Breast epithelium (tissue), 4 donors: Measurements from ENCODE around the gene GSX2. TPM values are rescaled to one million over a fixed set of nuclear protein-coding genes. Genes with fewer than 3 reads are reported as not detected.

Experiments used
- DNase-seq, 2 donors: peaks; one replicate each; pipeline ENCODE4 v3.0.0-alpha.2; 2019; ENCODE audit warnings: low spot score in 2 of 2
- H3K27ac ChIP-seq, 2 donors: fragments of 200-600 bp; sonication (generic) in 1 of 2; one replicate each; pipeline ENCODE4 v1.5.1; 2016 to 2019; ENCODE audit warnings: mild to moderate bottlenecking in 1 of 2
- H3K27me3 ChIP-seq, 2 donors: fragments of 200-600 bp; sonication (generic) in 1 of 2; one replicate each; pipeline versions ENCODE4 v1.5.1 to v1.6.0; 2017 to 2019; ENCODE audit warnings: control low read depth in 1 of 2, mild to moderate bottlenecking in 1 of 2
- H3K36me3 ChIP-seq: fragments of 200-600 bp; one replicate; pipeline ENCODE4 v1.5.1; 2019
- H3K4me1 ChIP-seq, 2 donors: fragments of 200-600 bp; sonication (generic); one replicate each; pipeline ENCODE4 v1.5.1; 2016 to 2019; ENCODE audit warnings: control low read depth in 1 of 2
- H3K4me3 ChIP-seq, 3 donors: fragments of 200-600 bp; sonication (generic); 1 replicate in 2 of 3; 2 replicates in 1 of 3; pipeline ENCODE4 v1.5.1; 2016 to 2019; ENCODE audit warnings: mild to moderate bottlenecking in 3 of 3, moderate library complexity in 2 of 3
- H3K9me3 ChIP-seq, 2 donors: fragments of 200-600 bp; sonication (generic) in 1 of 2; one replicate each; pipeline ENCODE4 v1.5.1; 2016 to 2019; ENCODE audit warnings: control low read depth in 1 of 2
- CTCF ChIP-seq, 3 donors: fragments of 450-650 bp; IDR thresholded peaks; one replicate each; pipeline ENCODE4 v1.5.1; 2016 to 2017; ENCODE audit warnings: antibody characterized with exemption in 3 of 3, mild to moderate bottlenecking in 3 of 3, moderate library complexity in 3 of 3
- POLR2A ChIP-seq: fragments of 450-650 bp; IDR thresholded peaks from one replicate; pipeline ENCODE4 v1.6.1; 2016; ENCODE audit warnings: antibody characterized with exemption, mild to moderate bottlenecking, moderate library complexity
- POLR2AphosphoS5 ChIP-seq, 3 donors: sonication (generic); formaldehyde crosslinking; IDR thresholded peaks; one replicate each; pipeline ENCODE4 v1.6.1; 2017; ENCODE audit warnings: antibody characterized with exemption in 3 of 3
- intact Hi-C: fragments of 100-400 bp; cut with DNase I; formaldehyde crosslinking; loops from one replicate; pipeline ENCODE4 v1.15.1; 2023; ENCODE audit warnings: low total_unique reads
- total RNA-seq, 3 donors: library from RNA; depleted of rRNA; stranded (reverse); fragments of >200 nt; gene quantifications; one replicate each; pipeline ENCODE4 v1.1.0, GENCODE V29; 2016

Gene GSX2
- total RNA-seq, 3 donors from 2014 or later: not detected

- Histone ChIP-seq H3K4me1 (peaks cover 9 to 12% of the 10 kb centered on the region in 2 donors), H3K36me3 (no peaks in the 10 kb centered on the region), H3K4me3 (peak overlapping the region; percentile 17 to 72 (median 50)), H3K27me3 (peaks cover 2 to 80% of the 10 kb centered on the region in 2 donors), H3K9me3 (no peaks in the 10 kb centered on the region), H3K27ac (no peak overlapping the region)
- no peak for TF ChIP-seq CTCF (IDR thresholded peaks at IDR 0.05)
- TF ChIP-seq POLR2AphosphoS5 (IDR thresholded peaks at IDR 0.05): no peak
- no peak for TF ChIP-seq POLR2A
- intact Hi-C loops: no loop called here
- DNase-seq: no peak
Observed at GRCh38 chr4:54099287-54099747, 646 bp upstream of the GSX2 start.

- H3K9me3 ChIP-seq: no peaks in the 10 kb centered on the region
- TF ChIP-seq CTCF (IDR thresholded peaks at IDR 0.05): no peak
- TF ChIP-seq POLR2A: no peak
- no peak for TF ChIP-seq POLR2AphosphoS5 (IDR thresholded peaks at IDR 0.05)
- no peaks in the 10 kb centered on the region for H3K36me3 ChIP-seq
- no peak overlapping the region for H3K27ac ChIP-seq
- H3K4me3 ChIP-seq: peak overlapping the region; percentile 17 to 72 (median 50)
- intact Hi-C loops: no loop called here
- no peak for DNase-seq
- H3K4me1 ChIP-seq: peaks cover 9 to 12% of the 10 kb centered on the region in 2 donors
- H3K27me3 ChIP-seq: peaks cover 2 to 68% of the 10 kb centered on the region in 2 donors
Observed at GRCh38 chr4:54100595-54101189, 729 bp downstream of the GSX2 start.

GRCh38 chr4:54101190-54102041, 1.5 kb downstream of the GSX2 start:
- peak overlapping the region; percentile 17 to 72 (median 50) for H3K4me3 ChIP-seq

GRCh38 chr4:54102531-54103106, 2.7 kb downstream of the GSX2 start:
- peaks cover 0 to 52% of the 10 kb centered on the region in 2 donors for H3K27me3 ChIP-seq

More at GRCh38 chr4:54101190-54102041, 1.5 kb downstream of the GSX2 start:
- no peak overlapping the region for H3K27ac ChIP-seq
- peaks cover 9 to 12% of the 10 kb centered on the region in 2 donors for H3K4me1 ChIP-seq
- H3K9me3 ChIP-seq: no peaks in the 10 kb centered on the region
- H3K27me3 ChIP-seq: peaks cover 2 to 64% of the 10 kb centered on the region in 2 donors
- no peak for DNase-seq
- H3K36me3 ChIP-seq: no peaks in the 10 kb centered on the region
- TF ChIP-seq CTCF (IDR thresholded peaks at IDR 0.05): no peak
- no peak for TF ChIP-seq POLR2A
- TF ChIP-seq POLR2AphosphoS5 (IDR thresholded peaks at IDR 0.05): no peak
- intact Hi-C loops: no loop called here

More at GRCh38 chr4:54102531-54103106, 2.7 kb downstream of the GSX2 start:
- H3K36me3 ChIP-seq: no peaks in the 10 kb centered on the region
- intact Hi-C loops: no loop called here
- no peaks in the 10 kb centered on the region for H3K9me3 ChIP-seq
- no peak for DNase-seq
- H3K4me1 ChIP-seq: peaks cover 9 to 12% of the 10 kb centered on the region in 2 donors
- TF ChIP-seq POLR2A (no peak), CTCF (IDR thresholded peaks at IDR 0.05) (no peak), POLR2AphosphoS5 (IDR thresholded peaks at IDR 0.05) (no peak)
- no peak overlapping the region for H3K4me3 ChIP-seq
- no peak overlapping the region for H3K27ac ChIP-seq
